ENCODE measurements around the gene NOD1.

DNA sequence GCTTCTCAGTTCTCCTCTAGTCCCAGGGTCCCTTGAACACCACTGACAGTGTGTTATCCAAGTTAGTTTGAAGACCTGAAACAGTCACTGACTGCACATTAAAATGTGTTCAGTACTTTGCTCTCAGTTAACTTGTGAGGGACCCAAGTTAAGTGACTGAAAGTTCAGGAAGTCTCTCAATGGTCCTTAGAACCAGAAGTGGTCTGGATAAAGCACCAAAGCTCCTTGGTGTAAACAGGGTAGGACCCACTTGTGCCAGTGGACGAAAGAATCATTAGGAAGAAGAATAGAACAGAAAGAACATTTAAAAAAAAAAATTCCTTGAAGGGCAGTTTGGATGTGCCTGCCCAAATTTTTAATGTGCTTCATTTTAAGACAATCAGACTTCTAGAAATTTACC lies 45.1 kb downstream of the NOD1 start:
- TF ChIP-seq, protein P1, sequence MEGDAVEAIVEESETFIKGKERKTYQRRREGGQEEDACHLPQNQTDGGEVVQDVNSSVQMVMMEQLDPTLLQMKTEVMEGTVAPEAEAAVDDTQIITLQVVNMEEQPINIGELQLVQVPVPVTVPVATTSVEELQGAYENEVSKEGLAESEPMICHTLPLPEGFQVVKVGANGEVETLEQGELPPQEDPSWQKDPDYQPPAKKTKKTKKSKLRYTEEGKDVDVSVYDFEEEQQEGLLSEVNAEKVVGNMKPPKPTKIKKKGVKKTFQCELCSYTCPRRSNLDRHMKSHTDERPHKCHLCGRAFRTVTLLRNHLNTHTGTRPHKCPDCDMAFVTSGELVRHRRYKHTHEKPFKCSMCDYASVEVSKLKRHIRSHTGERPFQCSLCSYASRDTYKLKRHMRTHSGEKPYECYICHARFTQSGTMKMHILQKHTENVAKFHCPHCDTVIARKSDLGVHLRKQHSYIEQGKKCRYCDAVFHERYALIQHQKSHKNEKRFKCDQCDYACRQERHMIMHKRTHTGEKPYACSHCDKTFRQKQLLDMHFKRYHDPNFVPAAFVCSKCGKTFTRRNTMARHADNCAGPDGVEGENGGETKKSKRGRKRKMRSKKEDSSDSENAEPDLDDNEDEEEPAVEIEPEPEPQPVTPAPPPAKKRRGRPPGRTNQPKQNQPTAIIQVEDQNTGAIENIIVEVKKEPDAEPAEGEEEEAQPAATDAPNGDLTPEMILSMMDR (conservative IDR thresholded peaks at IDR 0.05): no peak
- TF ChIP-seq ZFX (IDR thresholded peaks at IDR 0.05): no peak
